HG03469 (cell line): ENCODE measurements around the gene SCAPER.
"Not testable (repeated sequence)": the region's sequence is repeated elsewhere in the genome, so short reads cannot be mapped to it uniquely, and the experiment has no call there.

Experiments used
- ATAC-seq: cut with Tn5 transposase; IDR thresholded peaks from one replicate; pipeline ENCODE4 v1.9.1; 2021; ENCODE audit warnings: mild to moderate bottlenecking, moderate library complexity, moderate number of reproducible peaks; ENCODE audit not compliant: unreplicated experiment

SCAPER gene

GRCh38 chr15:76503804-76504203 is 401.3 kb downstream of the SCAPER start:
- ATAC-seq = no peak

GRCh38 chr15:76503121-76503520 is 402.0 kb downstream of the SCAPER start:
- no peak for ATAC-seq

GRCh38 chr15:76502678-76503077 is 402.5 kb downstream of the SCAPER start:
- no peak for ATAC-seq

- not testable (repeated sequence) for ATAC-seq
Observed at GRCh38 chr15:76502185-76502584, 403.0 kb downstream of the SCAPER start.

GRCh38 chr15:76501726-76502125 is 403.4 kb downstream of the SCAPER start:
- no peak for ATAC-seq

- ATAC-seq = no peak
Observed at GRCh38 chr15:76501011-76501410, 404.1 kb downstream of the SCAPER start.

GRCh38 chr15:76495487-76495886 is 409.7 kb downstream of the SCAPER start:
- no peak for ATAC-seq

- ATAC-seq = no peak
Observed at GRCh38 chr15:76492538-76492937, 412.6 kb downstream of the SCAPER start.

GRCh38 chr15:76483752-76484151 is 421.4 kb downstream of the SCAPER start:
- ATAC-seq = no peak

- ATAC-seq = no peak
Observed at GRCh38 chr15:76483018-76483417, 422.1 kb downstream of the SCAPER start.

- ATAC-seq = no peak
Observed at GRCh38 chr15:76480267-76480666, 424.9 kb downstream of the SCAPER start.

GRCh38 chr15:76470691-76471090 is 434.4 kb downstream of the SCAPER start:
- ATAC-seq = no peak

GRCh38 chr15:76468722-76469121 is 436.4 kb downstream of the SCAPER start:
- no peak for ATAC-seq

GRCh38 chr15:76467136-76467535 is 438.0 kb downstream of the SCAPER start:
- no peak for ATAC-seq

GRCh38 chr15:76465728-76466127 is 439.4 kb downstream of the SCAPER start:
- no peak for ATAC-seq

- no peak for ATAC-seq
Observed at GRCh38 chr15:76464247-76464646, 440.9 kb downstream of the SCAPER start.

GRCh38 chr15:76460871-76461270 is 444.3 kb downstream of the SCAPER start:
- ATAC-seq = no peak

GRCh38 chr15:76460347-76460746 is 444.8 kb downstream of the SCAPER start:
- ATAC-seq = no peak

GRCh38 chr15:76451540-76451939 is 453.6 kb downstream of the SCAPER start:
- ATAC-seq = no peak

- ATAC-seq = no peak
Observed at GRCh38 chr15:76449455-76449854, 455.7 kb downstream of the SCAPER start.

- no peak for ATAC-seq
Observed at GRCh38 chr15:76448755-76449154, 456.4 kb downstream of the SCAPER start.

GRCh38 chr15:76447728-76448441 is 457.3 kb downstream of the SCAPER start:
- ATAC-seq = no peak

- ATAC-seq = no peak
Observed at GRCh38 chr15:76440441-76440840, 464.7 kb downstream of the SCAPER start.
